Body of pancreas (tissue), 4 donors: ENCODE measurements around the gene PLA2G4E. TPM values are rescaled to one million over a fixed set of nuclear protein-coding genes. Genes with fewer than 3 reads are reported as not detected.

Source experiments
- ATAC-seq: fragments of 150-250 bp; one replicate; pipeline ENCODE4 v1.9.1; 2016
- DNase-seq, 4 donors: peaks; one replicate each; pipeline ENCODE4 v3.0.0-alpha.2; 2019
- H3K27ac ChIP-seq, 4 donors: fragments of 200-600 bp; sonication (generic); 1 replicate in 3 of 4; 2 replicates in 1 of 4; pipeline versions ENCODE4 v1.5.1 to v1.6.1; 2016 to 2019; ENCODE audit warnings: mild to moderate bottlenecking in 1 of 4, mixed read lengths in 1 of 4, moderate library complexity in 1 of 4
- H3K27me3 ChIP-seq, 2 donors: fragments of 200-600 bp; sonication (generic); one replicate each; pipeline ENCODE4 v1.6.0; 2016; ENCODE audit warnings: mild to moderate bottlenecking in 1 of 2
- H3K36me3 ChIP-seq, 2 donors: fragments of 200-600 bp; sonication (generic); replicated peaks in 1 of 2; 2 replicates each; pipeline ENCODE4 v1.5.1; 2016; ENCODE audit warnings: low read depth in 2 of 2; ENCODE audit not compliant: insufficient read depth in 1 of 2
- H3K4me1 ChIP-seq: fragments of 200-600 bp; sonication (generic); one replicate; pipeline ENCODE4 v1.6.0; 2016
- H3K4me3 ChIP-seq, 2 donors: fragments of 200-600 bp; sonication (generic); 1 replicate in 1 of 2; 2 replicates in 1 of 2; pipeline ENCODE4 v1.5.1; 2016 to 2019
- H3K9me3 ChIP-seq, 3 donors: fragments of 200-600 bp; sonication (generic); 1 replicate in 2 of 3; 2 replicates in 1 of 3; pipeline ENCODE4 v1.5.1; 2016
- POLR2A ChIP-seq, 3 donors: fragments of 450-650 bp; IDR thresholded peaks; one replicate each; pipeline ENCODE4 v1.6.1; 2016; ENCODE audit warnings: antibody characterized with exemption in 3 of 3, mild to moderate bottlenecking in 2 of 3
- WGBS, 2 donors: methylation state at CpG; one replicate each; pipeline ENCODE4 v1.1.5; 2017; 5-methylcytosine and 5-hydroxymethylcytosine counted together
- intact Hi-C: fragments of 100-400 bp; cut with DNase I; formaldehyde crosslinking; loops from one replicate; pipeline ENCODE4 v1.15.1; 2023
- total RNA-seq, 2 donors: library from RNA; depleted of rRNA; stranded (reverse); fragments of >200 nt; gene quantifications; one replicate each; pipeline ENCODE4 v1.1.0, GENCODE V29; 2016
- TF ChIP-seq, protein P1 (sequence below), 7 experiments: fragments of 450-650 bp in 4 of 7; fragments of 200-600 bp in 3 of 7; sonication (generic) in 3 of 7; IDR thresholded peaks; one replicate each; pipeline ENCODE4 v1.5.1; 2016 to 2019; ENCODE audit warnings: antibody characterized with exemption in 7 of 7

The PLA2G4E gene
- total RNA-seq, 2 donors from 2014 or later, result not detected

DNA sequence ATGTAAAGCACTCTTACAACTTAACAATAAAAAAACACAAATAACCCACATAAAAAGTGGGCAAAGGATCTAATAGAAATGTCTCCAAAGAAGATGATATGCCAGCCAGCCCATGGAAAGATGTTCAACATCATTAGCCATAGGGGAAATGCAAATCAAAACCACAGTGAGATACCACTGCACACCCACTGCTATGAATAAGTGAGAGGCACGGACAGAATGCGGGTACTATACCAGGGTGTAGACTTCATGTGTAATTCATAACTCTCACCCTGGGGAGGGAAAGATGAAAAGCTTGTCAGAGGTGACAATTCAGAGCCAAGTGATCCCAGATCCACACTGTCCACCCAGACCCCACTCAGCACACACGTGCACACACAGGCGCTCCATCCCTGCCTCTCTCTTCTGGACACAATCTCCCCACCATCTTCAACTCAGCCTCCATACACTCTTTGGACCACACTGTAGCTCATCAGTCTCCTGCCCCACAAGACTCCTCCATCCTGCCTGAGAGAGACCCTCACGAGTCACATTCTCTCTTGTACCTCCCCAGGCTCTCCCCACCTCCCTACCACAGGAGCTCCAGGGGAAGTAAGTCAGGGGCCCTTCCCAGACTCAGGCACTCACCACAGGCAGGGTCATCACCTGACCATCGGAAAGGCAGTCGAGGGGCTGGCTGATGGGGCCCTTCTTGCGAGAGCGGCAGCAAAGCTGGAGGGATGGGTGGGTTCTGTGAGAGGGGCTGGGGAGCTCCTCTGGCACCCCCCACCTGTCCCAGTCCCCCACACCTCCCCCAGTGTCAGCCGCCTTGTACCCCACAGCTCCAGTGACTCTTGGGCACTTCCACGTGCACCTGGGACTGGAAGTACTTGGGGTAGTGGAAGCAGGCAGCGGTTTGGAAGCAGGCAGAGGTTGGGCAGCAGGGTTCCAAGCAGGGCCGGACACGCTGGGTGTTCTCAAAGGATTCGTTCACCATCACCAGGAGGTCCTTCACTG lies 21.3 kb downstream of the PLA2G4E start:
- no peak for DNase-seq
- ATAC-seq, result no peak
- no peak overlapping the region for H3K27ac ChIP-seq
- H3K4me3 ChIP-seq, result no peak overlapping the region
- no peaks in the 10 kb centered on the region for H3K27me3 ChIP-seq
- no peaks in the 10 kb centered on the region for H3K36me3 ChIP-seq
- no peaks in the 10 kb centered on the region for H3K9me3 ChIP-seq
- intact Hi-C loops, result loop anchor here (10.0 kb wide), 1 partner anchor 145 kb away; no protein-coding TSS in a partner anchor
- peaks cover 7% of the 10 kb centered on the region for H3K4me1 ChIP-seq
- TF ChIP-seq, protein P1, sequence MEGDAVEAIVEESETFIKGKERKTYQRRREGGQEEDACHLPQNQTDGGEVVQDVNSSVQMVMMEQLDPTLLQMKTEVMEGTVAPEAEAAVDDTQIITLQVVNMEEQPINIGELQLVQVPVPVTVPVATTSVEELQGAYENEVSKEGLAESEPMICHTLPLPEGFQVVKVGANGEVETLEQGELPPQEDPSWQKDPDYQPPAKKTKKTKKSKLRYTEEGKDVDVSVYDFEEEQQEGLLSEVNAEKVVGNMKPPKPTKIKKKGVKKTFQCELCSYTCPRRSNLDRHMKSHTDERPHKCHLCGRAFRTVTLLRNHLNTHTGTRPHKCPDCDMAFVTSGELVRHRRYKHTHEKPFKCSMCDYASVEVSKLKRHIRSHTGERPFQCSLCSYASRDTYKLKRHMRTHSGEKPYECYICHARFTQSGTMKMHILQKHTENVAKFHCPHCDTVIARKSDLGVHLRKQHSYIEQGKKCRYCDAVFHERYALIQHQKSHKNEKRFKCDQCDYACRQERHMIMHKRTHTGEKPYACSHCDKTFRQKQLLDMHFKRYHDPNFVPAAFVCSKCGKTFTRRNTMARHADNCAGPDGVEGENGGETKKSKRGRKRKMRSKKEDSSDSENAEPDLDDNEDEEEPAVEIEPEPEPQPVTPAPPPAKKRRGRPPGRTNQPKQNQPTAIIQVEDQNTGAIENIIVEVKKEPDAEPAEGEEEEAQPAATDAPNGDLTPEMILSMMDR (IDR thresholded peaks at IDR 0.05), result no peak
- no peak for TF ChIP-seq POLR2A (IDR thresholded peaks at IDR 0.05)
- WGBS, 2 donors, result 74 to 79% methylated on average over 11 to 13 of the region's 15 CpGs

DNA sequence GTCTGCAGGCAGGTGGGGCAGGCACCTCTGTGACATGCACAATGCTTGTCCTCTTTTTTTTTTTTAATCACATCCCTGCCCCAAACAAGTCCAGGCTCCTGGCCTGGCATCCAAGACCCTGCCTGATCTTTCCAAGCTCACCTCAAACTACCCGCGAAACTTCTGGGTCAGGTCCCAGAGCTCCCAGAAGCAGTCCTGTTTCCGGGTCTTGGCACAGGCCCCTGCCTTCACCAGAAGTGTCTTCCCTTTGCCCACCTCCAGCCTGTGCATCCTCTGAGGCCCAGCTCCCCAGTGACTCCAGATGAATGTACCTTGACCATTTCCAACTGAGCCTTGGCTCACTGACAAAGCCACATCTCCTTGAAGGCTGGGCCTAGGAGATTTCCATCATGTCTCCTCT lies 23.0 kb downstream of the PLA2G4E start:
- H3K9me3 ChIP-seq, result no peaks in the 10 kb centered on the region
- ATAC-seq (no peak), DNase-seq (no peak)
- H3K27me3 ChIP-seq, result no peaks in the 10 kb centered on the region
- no peaks in the 10 kb centered on the region for H3K36me3 ChIP-seq
- no peak overlapping the region for H3K27ac ChIP-seq
- H3K4me3 ChIP-seq, result no peak overlapping the region
- TF ChIP-seq, protein P1 (IDR thresholded peaks at IDR 0.05), result no peak
- TF ChIP-seq POLR2A (IDR thresholded peaks at IDR 0.05), result no peak
- intact Hi-C loops, result loop anchor here (10.0 kb wide), 1 partner anchor 147 kb away; no protein-coding TSS in a partner anchor
- WGBS, 2 donors, result 60 to 69% methylated on average over 3 of the region's 3 CpGs
- H3K4me1 ChIP-seq, result peaks cover 7% of the 10 kb centered on the region

DNA sequence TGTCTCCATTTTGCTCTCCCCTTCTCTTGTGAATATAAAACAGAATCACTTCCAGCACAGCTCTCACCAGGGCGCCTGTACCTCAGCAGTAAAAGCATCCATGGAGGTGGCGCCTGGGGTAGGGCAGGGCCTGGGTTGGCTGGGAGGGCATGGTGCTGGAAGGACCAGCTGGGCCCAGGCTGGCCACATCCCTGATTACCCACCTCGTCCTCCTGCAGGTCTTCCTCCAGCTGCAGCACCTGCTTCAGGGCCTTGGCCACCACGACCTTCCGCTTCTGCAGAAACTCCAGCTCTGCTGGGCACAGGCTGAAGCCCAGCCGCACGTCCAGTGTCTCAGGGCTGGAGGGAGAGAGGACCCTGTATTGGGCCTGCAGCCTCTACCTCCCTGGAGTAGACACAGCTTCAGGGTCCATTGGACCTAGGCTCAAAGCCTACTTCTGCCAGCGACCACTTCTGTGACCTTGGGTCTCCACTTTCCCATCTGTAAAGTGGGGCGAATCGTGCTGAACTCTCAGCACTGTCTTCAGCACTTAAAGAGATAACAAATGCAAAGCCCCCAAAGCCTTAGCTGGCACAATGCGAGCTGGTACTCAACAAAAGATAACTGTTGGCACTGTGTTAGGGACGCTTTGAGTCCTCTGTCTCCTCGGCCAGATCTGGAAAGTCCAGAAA lies 23.8 kb downstream of the PLA2G4E start:
- Histone ChIP-seq H3K36me3 (no peaks in the 10 kb centered on the region), H3K27ac (no peak overlapping the region), H3K4me1 (peaks cover 7% of the 10 kb centered on the region), H3K4me3 (no peak overlapping the region), H3K9me3 (no peaks in the 10 kb centered on the region), H3K27me3 (no peaks in the 10 kb centered on the region)
- intact Hi-C loops, result loop anchor here (10.0 kb wide), 1 partner anchor 148 kb away; no protein-coding TSS in a partner anchor
- WGBS, 2 donors, result 89% methylated on average over 10 to 13 of the region's 13 CpGs
- ATAC-seq, result no peak
- no peak for DNase-seq
- TF ChIP-seq POLR2A (IDR thresholded peaks at IDR 0.05), result no peak

DNA sequence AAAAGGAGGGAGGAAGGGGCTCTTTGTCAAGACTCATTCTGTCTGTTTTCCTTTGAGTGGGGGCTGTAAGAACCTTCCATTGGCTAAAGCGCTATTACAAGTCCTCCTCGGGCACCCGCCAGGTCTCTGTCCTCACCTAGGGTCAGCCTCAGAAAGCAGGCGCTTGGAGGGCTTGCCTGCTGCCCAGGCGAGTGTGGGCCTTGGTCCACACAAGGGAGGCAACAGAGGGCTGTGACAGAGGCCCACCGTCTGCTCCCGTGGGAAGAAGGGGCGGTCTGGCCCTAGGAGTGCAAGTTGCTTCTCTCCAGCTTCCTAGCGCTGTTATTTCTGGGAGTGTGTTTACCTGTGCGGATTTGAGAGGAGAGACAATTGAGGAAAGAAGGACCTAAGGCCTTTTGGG lies 24.5 kb downstream of the PLA2G4E start:
- Histone ChIP-seq H3K4me3 (no peak overlapping the region), H3K27me3 (no peaks in the 10 kb centered on the region), H3K9me3 (no peaks in the 10 kb centered on the region), H3K36me3 (no peaks in the 10 kb centered on the region), H3K4me1 (peaks cover 7% of the 10 kb centered on the region), H3K27ac (no peak overlapping the region)
- intact Hi-C loops, result loop anchor here (10.0 kb wide), 1 partner anchor 148 kb away; no protein-coding TSS in a partner anchor
- WGBS, 2 donors, result 92 to 97% methylated on average over 7 to 10 of the region's 10 CpGs
- no peak for ATAC-seq
- TF ChIP-seq POLR2A (IDR thresholded peaks at IDR 0.05), result no peak
- TF ChIP-seq, protein P1 (IDR thresholded peaks at IDR 0.05), result no peak
- no peak for DNase-seq

DNA sequence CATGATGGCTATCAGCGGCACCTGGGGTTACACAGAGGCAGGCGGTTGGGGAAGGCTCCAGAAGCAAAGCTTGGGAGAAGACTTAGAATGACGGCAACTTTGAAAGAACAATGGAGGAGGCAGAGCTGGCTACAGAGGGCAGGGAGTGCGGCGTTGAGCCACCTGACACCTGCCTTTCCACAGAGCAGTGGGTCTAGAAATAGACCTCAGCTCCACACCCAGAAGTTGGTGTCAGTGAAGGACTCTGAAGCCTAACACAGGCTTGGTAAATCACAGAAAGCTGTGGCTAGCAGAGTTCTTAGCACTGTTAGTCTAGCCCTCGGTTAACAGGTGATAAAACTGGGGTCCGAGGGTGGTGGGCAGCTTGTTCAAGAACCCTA lies 25.4 kb downstream of the PLA2G4E start:
- no peak overlapping the region for H3K27ac ChIP-seq
- DNase-seq, result no peak
- no peak for ATAC-seq
- no peaks in the 10 kb centered on the region for H3K9me3 ChIP-seq
- no peaks in the 10 kb centered on the region for H3K36me3 ChIP-seq
- peaks cover 7% of the 10 kb centered on the region for H3K4me1 ChIP-seq
- TF ChIP-seq POLR2A (IDR thresholded peaks at IDR 0.05), result no peak
- TF ChIP-seq, protein P1 (IDR thresholded peaks at IDR 0.05), result no peak
- intact Hi-C loops, result loop anchor here (10.0 kb wide), 1 partner anchor 149 kb away; no protein-coding TSS in a partner anchor
- WGBS, 2 donors, result 95 to 96% methylated on average over 7 of the region's 7 CpGs
- no peaks in the 10 kb centered on the region for H3K27me3 ChIP-seq
- no peak overlapping the region for H3K4me3 ChIP-seq
